DMS 273 treated with DMSO at 0.1 percent for 48 hours (cell line): ENCODE measurements around the gene CORO6.

Experiments used
- DNase-seq: peaks from one replicate; lab custom pipeline; 2025; lab: John Stamatoyannopoulos, UW

The CORO6 gene

GRCh38 chr17:29590411-29591145, 32.1 kb downstream of the CORO6 start:
- peak; percentile 81 for DNase-seq

- DNase-seq, result peak; percentile 52
These were observed 32.9 kb downstream of the CORO6 start, which contains the start of gene GIT1 for GRCh38 chr17:29589524-29590410. GIT1 (minus strand) TSS chr17:29589648; CDS start chr17:29589378, 270 bp downstream.

DNA sequence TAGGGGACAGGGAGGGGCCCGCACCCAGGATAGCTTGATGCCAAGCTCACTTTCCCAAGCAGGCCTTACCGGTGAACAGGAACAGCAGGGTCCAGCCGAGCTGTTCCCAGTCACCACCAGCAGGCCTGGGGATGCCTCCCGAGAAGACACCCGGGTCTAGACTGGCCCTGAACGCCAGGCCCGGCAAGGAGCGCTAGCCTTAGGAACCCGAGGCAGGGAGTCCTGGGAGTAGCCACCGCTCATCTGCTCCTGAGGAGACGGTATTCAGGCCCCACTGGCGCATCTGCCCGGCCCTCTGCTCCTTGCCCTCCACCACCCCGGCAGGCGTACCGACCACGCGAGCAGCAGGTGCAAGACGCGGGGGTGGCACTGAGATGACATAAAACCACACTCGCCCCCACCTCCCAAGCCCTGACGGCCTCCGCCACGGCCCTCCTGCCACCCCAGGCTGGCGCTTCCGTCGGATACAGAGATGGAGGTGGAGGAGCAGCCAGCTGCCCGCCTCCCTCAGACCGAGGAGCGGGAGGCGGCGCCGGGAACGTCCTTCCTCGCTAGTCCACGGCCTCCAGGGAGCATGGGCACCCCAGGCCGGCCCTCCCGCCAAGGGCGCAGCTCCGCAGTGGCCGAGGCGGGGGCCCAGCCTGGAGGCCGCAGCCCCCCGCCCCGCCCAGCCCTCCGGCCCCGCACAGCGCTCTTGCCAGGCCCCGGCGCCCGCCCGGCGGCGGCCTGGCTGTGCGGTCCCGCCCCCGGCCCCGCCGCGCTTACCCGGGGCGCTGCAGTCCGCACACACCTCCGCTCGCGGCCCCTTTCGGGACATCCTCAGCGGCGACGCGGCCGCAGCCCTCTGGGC, 33.9 kb downstream of the CORO6 start:
- no peak for DNase-seq

DNA sequence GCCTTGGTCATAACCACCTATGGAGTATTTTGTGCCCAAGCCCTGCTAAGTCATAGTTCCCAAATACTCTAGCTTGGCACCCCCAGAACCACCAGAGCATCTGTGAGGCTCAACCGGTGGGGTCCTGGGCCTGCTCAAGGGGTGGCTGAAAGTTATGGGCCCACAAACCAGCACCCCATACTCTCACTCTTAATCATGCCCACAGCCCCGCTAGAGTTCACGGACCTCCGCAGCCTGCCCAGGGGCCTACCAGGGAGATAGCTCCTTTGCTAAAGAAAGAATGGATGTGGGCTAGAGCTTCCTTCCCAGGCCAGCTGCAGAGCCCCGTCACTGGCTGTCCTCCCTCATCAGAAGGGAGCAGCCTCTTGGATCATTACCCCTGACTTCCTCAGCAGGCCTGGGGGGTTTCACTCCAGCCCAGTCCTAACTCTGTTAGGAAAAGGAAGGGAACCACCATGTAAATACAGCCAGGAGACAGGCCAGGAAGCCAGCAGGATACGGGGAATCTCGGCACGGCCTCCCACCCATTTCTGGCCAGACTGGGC, 34.6 kb downstream of the CORO6 start:
- no peak for DNase-seq

DNA sequence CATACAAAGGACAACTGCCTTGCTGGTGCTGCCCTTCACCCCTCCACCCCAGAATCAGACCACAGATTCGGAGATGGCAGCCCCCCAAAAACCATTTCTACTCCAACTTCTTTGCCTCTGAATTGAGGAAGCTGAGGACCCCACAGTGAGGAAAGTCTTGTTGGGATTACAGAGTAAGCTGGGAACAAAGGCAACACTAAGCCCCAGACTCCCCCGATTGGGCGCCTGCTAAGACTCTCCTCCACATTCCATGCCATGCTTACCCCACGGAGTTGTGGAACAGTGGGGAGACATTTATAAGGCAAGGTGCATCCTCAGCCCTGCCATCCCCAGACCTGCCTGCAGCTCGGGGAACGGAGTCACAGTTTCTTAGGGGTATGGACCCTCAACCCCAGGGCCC, 35.1 kb downstream of the CORO6 start:
- no peak for DNase-seq

DNA sequence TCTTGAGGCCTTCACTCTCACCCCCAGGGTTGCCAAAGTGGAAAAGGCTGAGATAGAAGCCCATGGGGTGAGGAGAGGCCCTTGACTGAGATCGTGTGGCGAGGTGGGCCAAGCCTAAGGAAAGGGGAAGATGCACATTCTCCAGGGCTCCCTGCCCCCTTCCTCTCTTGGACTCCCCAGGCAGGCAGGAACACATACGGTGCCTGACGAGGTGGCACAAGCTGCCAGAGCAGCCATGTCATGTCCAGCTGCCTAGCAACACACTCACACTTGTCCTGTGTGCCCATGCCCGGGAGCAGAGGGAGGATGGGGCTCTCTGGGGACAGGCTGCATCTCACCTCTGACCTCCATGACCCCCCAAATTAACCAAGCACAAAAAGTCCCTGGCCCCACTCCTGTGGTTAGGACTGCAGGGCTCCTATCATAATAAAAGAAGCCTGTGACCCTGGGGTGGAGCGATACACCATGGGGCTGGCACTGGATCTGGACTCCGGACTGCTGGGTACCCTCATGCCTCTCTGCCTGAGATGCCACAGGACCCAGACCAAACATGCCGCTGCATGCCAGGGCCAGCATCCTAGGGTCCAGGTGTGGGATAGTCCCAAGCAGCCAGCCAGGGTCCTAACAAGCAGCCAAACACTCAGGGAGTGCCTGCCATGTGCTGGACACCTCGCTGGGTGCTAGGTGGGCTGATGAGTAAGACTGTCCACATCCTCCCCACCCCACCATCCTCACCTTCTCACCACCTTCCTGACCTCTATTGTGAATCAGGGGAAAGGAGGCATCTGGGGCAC, 35.8 kb downstream of the CORO6 start:
- DNase-seq, result no peak

DNA sequence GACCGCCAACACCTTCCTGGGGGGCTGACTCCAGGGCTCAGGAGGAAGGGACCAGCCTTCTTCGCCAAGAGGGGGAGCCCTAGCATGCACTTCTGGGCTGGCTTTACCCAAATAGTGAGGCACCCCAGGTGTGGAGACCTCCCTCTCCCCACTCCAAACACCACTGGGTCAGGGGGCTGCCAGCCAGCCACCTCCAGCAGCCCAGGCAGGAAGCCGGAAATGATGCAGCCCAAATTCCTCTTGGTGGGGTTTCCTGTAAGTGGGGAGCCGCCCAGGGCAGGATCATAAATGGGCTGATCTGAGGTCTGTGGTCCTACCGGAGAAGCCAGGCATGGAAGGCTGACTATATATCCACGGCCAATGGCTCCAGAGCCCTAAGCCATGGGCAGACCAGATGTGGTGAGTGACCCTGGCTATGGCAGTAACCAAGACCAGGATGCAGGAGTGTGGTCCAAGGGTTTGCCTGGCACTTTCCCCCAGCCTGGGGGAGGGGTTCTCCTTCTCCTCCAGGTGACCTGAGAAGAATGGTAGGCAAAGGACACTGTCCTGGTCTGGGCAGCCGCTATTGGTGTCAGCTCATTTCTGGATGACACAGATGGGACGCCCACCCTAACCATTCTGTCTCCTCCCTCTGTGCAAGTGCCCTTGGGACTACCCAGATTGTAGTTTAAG, 37.5 kb downstream of the CORO6 start:
- DNase-seq, result no peak

DNA sequence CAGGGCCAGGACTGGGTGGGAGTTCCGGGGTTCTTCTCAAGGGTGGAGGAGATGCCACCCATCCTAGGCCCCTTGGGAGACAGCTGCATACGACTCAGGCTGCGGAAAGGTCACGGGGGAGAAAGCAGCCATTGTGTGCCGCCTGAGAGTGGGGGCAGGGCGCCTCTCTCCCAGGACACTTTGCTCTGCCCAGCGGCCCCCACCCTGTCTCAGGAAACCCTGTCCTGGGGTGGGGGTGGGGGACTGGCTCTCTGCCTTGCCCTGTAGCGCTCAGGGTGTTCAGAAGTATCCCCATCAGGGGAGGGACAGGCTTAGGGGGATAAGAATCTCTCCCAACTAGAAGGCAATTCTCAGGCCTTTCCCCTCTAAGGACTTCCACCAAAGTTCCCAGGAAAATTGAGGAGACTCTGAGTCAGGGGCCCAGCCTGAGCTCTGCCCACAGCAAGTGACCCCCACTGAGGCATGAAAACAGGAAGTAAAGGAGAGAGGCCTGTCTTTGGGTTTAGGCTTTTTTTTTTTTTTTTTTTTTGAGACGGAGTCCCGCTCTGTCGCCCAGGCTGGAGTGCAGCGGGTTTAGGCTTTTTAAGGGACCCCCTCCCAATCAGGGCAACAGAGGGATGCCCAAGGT, 38.1 kb downstream of the CORO6 start:
- DNase-seq, result no peak

DNA sequence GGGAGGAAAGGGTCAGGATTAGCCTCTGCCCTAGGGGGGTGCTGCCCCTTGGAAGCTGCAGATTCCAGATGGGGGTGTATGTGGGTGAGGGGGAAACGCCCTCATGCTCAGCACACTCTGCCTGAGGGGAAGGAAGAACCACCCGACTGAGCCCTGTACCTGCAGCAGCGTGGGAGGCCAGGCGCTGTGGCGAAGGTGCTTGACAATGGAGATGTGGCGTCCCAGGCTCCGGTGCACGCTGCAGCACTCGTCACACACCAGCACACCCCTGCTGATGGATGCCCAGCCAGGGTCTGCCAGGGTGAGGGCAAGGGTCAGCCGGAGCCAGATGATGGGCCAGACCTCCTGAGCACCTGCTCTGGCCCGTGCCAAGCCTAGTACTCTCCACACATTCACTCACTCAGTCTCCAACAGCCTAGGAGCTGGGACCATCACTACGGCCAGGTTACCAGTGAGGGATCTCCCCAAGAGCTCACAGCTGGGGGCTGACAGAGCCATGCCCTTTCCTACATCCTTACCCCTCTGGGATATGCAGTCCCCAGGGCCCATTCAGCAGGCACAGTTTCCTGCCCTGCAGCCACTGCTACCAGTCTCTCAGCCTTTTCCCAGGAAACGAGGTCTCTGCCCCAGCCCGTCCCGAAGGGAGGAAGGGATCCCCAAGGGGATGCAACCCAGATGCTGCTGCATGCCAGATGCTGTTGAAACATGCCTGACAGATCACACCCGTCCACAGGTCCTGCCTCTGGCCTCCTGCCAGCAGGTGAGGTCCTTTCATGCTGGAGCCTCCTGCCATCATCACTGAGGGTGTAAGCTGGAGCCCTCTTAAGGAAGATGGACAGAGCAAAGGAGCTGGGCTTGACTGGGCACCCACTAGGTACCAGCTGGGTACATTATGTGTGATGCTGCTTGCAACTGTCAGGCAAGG, 39.1 kb downstream of the CORO6 start:
- no peak for DNase-seq

DNA sequence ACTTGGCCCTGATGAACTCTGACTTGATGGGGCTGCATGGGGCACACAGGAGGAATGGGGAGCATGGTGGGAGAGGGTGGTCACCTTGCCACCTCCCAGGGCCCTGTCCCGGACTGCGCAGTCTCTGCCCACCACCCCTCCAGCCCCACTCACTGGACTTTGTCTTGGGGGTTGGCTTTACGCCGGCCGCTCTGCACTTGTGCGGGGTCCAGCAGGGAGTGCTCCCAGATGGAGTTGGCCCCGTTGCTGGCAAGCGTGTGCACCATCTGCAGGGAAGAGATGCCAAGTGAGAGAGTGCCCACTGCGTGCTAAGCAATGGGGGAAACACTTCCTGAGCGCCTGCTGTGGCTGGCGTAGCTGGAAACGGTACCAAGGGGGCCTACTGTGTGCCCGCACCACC, 39.9 kb downstream of the CORO6 start:
- DNase-seq, result no peak

GRCh38 chr17:29582254-29582765, 40.4 kb downstream of the CORO6 start:
- DNase-seq, result peak; percentile 49

- DNase-seq, result no peak
These were observed 41.0 kb downstream of the CORO6 start for GRCh38 chr17:29581583-29582253.

DNA sequence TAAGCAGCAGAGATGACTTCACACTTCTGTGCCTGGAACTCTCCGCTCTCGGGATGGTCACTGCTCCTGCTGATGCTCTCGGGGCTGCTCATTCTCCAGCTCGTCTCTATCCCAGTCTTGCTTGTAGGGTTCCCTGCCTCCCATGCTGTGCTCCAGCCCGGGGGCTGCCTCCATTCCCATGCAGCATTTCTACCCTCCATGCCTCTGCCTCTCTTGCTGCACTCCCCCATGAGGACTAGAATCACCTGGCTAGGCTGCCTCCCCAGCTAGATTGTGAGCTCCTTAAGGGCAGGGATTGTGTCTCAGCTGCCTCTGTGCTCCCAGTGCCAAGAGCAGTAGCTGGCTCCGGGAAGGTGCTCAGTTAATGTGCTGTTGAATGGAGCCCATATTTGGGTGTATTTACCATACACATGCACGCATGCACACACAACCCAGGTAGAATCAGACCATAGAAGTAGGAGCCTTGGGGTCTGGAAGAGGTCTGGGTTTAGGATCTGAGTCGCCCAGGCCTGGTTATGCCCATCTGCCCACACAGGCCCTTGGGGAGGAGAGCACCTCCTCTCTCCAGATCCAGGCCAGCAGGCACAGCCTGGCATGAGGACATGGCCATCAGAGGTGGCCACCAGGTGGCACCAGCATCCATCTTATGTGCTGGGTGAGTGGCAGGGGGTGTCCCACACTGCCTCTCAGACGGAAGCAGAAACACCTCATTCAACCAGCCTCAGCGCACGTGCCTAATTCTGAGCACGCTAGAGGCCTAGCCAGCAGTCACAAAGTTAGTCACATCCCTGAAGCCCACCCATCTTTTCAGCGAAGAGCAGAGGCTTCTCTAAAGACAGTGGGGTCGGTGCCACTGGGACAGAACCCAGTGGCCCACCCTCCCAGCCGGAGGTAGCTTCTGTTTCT, 42.6 kb downstream of the CORO6 start:
- DNase-seq, result peak; percentile 77

DNA sequence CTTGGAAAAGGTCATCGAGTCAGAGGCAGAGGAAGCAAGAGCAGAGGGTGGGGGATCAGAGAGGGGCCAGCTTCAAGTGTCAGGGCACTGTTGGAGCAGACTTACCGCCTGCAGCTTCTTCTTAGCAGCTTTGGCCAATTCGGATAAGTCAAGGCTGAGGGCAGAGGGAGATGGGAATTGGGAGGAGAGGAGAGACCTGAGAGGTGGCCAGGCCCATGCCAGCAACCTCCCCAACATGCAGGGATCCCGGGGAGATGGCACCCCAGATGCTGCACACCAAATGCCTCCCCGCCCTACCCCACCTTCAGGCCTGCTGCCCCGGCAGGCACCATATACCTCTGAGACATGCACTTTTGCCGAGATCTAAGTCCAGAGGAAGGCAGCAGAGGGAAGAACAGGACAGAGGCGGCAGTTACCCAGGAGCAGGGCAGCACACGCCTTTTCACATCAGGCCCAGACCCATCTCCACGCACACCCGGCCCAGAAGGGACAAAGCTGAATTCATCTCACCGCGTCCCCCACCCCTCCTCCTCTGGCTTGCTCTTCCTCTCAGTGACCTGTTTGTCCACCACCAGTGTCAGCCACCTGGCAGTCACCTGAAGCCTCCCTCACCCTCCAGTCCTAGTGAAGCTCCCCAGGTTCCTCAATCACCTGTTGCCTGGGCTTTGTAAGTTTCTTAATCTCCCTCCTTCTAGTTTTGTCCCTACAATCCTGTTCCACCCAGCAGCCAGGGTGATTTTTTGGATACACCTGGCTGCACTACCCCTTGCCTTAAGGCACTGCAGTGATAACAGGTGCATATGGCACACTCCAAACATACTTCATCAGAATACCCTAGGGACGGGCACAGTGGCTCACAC, 43.9 kb downstream of the CORO6 start:
- no peak for DNase-seq

- DNase-seq, result no peak
These were observed 45.1 kb downstream of the CORO6 start for GRCh38 chr17:29577385-29578211.
